Measurements from ENCODE around the gene FLT3. TPM values are rescaled to one million over a fixed set of nuclear protein-coding genes. Genes with fewer than 3 reads are reported as not detected.

The FLT3 gene
- total and polyA plus RNA-seq, 4 donors: 0.14 to 0.84 (median 0.42) TPM

- no peak overlapping the region for H3K9ac ChIP-seq (ENCODE audit: low read depth in 1 of 2, low read length in 2 of 2)
- H3K9me3 ChIP-seq (ENCODE audit: control insufficient read depth in 4 of 4, low read length in 3 of 4): no peaks in the 10 kb centered on the region
- peaks cover 7 to 29% (median 19%) of the 10 kb centered on the region in 4 donors for H3K4me1 ChIP-seq (ENCODE audit: control insufficient read depth in 4 of 4, insufficient read depth in 4 of 4, low read length in 3 of 4)
- TF ChIP-seq HNF4A (conservative IDR thresholded peaks at IDR 0.05) (no peak), YY1 (IDR thresholded peaks at IDR 0.05) (no peak), FOXA2 (IDR thresholded peaks at IDR 0.05) (no peak), RAD21 (IDR thresholded peaks at IDR 0.05) (no peak), MAX (IDR thresholded peaks at IDR 0.05) (no peak), TAF1 (conservative IDR thresholded peaks at IDR 0.05) (no peak), HNF4G (IDR thresholded peaks at IDR 0.05) (no peak), NR2F2 (IDR thresholded peaks at IDR 0.05) (no peak), ZBTB33 (IDR thresholded peaks at IDR 0.05) (no peak), CTCF (IDR thresholded peaks at IDR 0.05; ENCODE audit: low read depth, low read length, missing input control) (no peak), GABPA (IDR thresholded peaks at IDR 0.05 in 1 of 2, conservative IDR thresholded peaks at IDR 0.05 in 1 of 2) (no peak), EGR1 (IDR thresholded peaks at IDR 0.05; ENCODE audit: low read depth in 2 of 2) (no peak)
- WGBS: 76% methylated on average over 10 of the region's 10 CpGs
- no peaks in the 10 kb centered on the region for H3K27me3 ChIP-seq (ENCODE audit: control insufficient read depth in 4 of 4, insufficient read depth in 4 of 4, low read length in 3 of 4)
- H3K36me3 ChIP-seq (ENCODE audit: control insufficient read depth in 4 of 4, insufficient read depth in 3 of 4, low read depth in 1 of 4, low read length in 3 of 4): no peaks in the 10 kb centered on the region
- no peak overlapping the region for H3K27ac ChIP-seq (ENCODE audit: low read depth in 1 of 2, low read length in 2 of 2)
- no peak for DNase-seq (ENCODE audit: low spot score)
- peak overlapping the region in 1 of 3 donors; percentile 99 for H3K4me3 ChIP-seq (ENCODE audit: low read depth in 1 of 3, low read length in 3 of 3)
These were observed 40.2 kb upstream of the FLT3 start for GRCh38 chr13:28140433-28141125.

- no peaks in the 10 kb centered on the region for H3K27me3 ChIP-seq (ENCODE audit: control insufficient read depth in 4 of 4, insufficient read depth in 4 of 4, low read length in 3 of 4)
- no peaks in the 10 kb centered on the region for H3K9me3 ChIP-seq (ENCODE audit: control insufficient read depth in 4 of 4, low read length in 3 of 4)
- under 1% methylated on average over 60 of the region's 60 CpGs for WGBS
- peaks cover 7 to 20% (median 12%) of the 10 kb centered on the region in 4 donors for H3K4me1 ChIP-seq (ENCODE audit: control insufficient read depth in 4 of 4, insufficient read depth in 4 of 4, low read length in 3 of 4)
- H3K9ac ChIP-seq (ENCODE audit: low read depth in 1 of 2, low read length in 2 of 2): peak overlapping the region; percentile 13 to 88
- no peak for TF ChIP-seq EGR1 (IDR thresholded peaks at IDR 0.05; ENCODE audit: low read depth in 2 of 2)
- no peak for TF ChIP-seq FOXA2 (IDR thresholded peaks at IDR 0.05)
- peak; percentile 16 to 70 for TF ChIP-seq GABPA (IDR thresholded peaks at IDR 0.05 in 1 of 2, conservative IDR thresholded peaks at IDR 0.05 in 1 of 2)
- TF ChIP-seq ZBTB33 (IDR thresholded peaks at IDR 0.05): no peak
- no peak for TF ChIP-seq SP1 (IDR thresholded peaks at IDR 0.05)
- no peak for TF ChIP-seq NR2F2 (IDR thresholded peaks at IDR 0.05)
- no peak for TF ChIP-seq JUND (IDR thresholded peaks at IDR 0.05)
- TF ChIP-seq MAX (IDR thresholded peaks at IDR 0.05): no peak
- TF ChIP-seq RAD21 (IDR thresholded peaks at IDR 0.05): no peak
- no peak for TF ChIP-seq HNF4G (IDR thresholded peaks at IDR 0.05)
- no peak for TF ChIP-seq ATF3 (IDR thresholded peaks at IDR 0.05)
- TF ChIP-seq TAF1 (conservative IDR thresholded peaks at IDR 0.05): no peak
- peak; percentile 20 for TF ChIP-seq YY1 (IDR thresholded peaks at IDR 0.05)
- TF ChIP-seq RXRA (IDR thresholded peaks at IDR 0.05): no peak
- H3K36me3 ChIP-seq (ENCODE audit: control insufficient read depth in 4 of 4, insufficient read depth in 3 of 4, low read depth in 1 of 4, low read length in 3 of 4): no peaks in the 10 kb centered on the region
- H3K27ac ChIP-seq (ENCODE audit: low read depth in 1 of 2, low read length in 2 of 2): peak overlapping the region; percentile 97 to 99
- H3K4me3 ChIP-seq (ENCODE audit: low read depth in 1 of 3, low read length in 3 of 3): peak overlapping the region; percentile 62 to 99 (median 75)
- peak; percentile 86 for DNase-seq (ENCODE audit: low spot score)
These were observed 38.5 kb upstream of the FLT3 start for GRCh38 chr13:28138756-28139470.

Measured in liver (tissue), 9 donors.